ENCODE data around the gene GINS1.

- no peak for TF ChIP-seq POLR2A (IDR thresholded peaks at IDR 0.05)
- no peak for TF ChIP-seq CTCF (IDR thresholded peaks at IDR 0.05)
These were observed 9.7 kb upstream of the GINS1 start for GRCh38 chr20:25397821-25398220.
